OCI-LY1 (cell line): ENCODE data around the gene ALX4.

ENCODE experiments used
- H2AFZ ChIP-seq: fragments of 200-600 bp; sonication (generic), shearing (Covaris generic); 2 replicates; pipeline ENCODE4 v1.6.0; 2014; ENCODE audit warnings: antibody characterized with exemption, mild to moderate bottlenecking, low read length
- H3F3A ChIP-seq: fragments of 200-600 bp; sonication (generic), shearing (Covaris generic); 2 replicates; pipeline ENCODE4 v1.6.0; 2014; ENCODE audit warnings: mild to moderate bottlenecking, antibody characterized with exemption, low read length, moderate library complexity; ENCODE audit not compliant: insufficient read depth
- H3K27ac ChIP-seq: fragments of 200-600 bp; sonication (generic); 2 replicates; pipeline ENCODE4 v1.5.1; 2014; ENCODE audit warnings: low read length, mixed run types, mild to moderate bottlenecking, low read depth; ENCODE audit not compliant: poor library complexity, severe bottlenecking
- H3K27me3 ChIP-seq: fragments of 200-600 bp; sonication (generic); 2 replicates; pipeline ENCODE4 v1.6.0; 2014; ENCODE audit warnings: antibody characterized with exemption, mild to moderate bottlenecking, low read length, moderate library complexity; ENCODE audit not compliant: insufficient read depth
- H3K36me3 ChIP-seq: fragments of 200-600 bp; sonication (generic); 2 replicates; pipeline ENCODE4 v1.6.1; 2014; ENCODE audit warnings: mild to moderate bottlenecking, antibody characterized with exemption, low read length, moderate library complexity, mixed read lengths; ENCODE audit not compliant: insufficient read depth
- H3K4me1 ChIP-seq: fragments of 200-600 bp; sonication (generic); 2 replicates; pipeline ENCODE4 v1.5.1; 2014; ENCODE audit warnings: mild to moderate bottlenecking, low read length, moderate library complexity; ENCODE audit not compliant: insufficient read depth, severe bottlenecking
- H3K4me2 ChIP-seq: fragments of 200-600 bp; sonication (generic), shearing (Covaris generic); 2 replicates; pipeline ENCODE4 v1.6.1; 2014; ENCODE audit warnings: low read length
- H3K4me3 ChIP-seq: fragments of 200-600 bp; sonication (generic); 2 replicates; pipeline ENCODE4 v1.5.1; 2014; ENCODE audit warnings: low read length, low read depth, mild to moderate bottlenecking, mixed read lengths; ENCODE audit not compliant: poor library complexity, severe bottlenecking
- H3K79me2 ChIP-seq: fragments of 200-600 bp; shearing (Covaris generic); 2 replicates; pipeline ENCODE4 v1.6.1; 2016; ENCODE audit warnings: mixed run types, low read length, mixed read lengths; ENCODE audit not compliant: insufficient read depth
- H3K9ac ChIP-seq: fragments of 200-600 bp; sonication (generic), shearing (Covaris generic); 2 replicates; pipeline ENCODE4 v1.6.1; 2014; ENCODE audit warnings: mild to moderate bottlenecking, low read length, mixed read lengths
- H3K9me2 ChIP-seq: fragments of 200-600 bp; sonication (generic), shearing (Covaris generic); 2 replicates; pipeline ENCODE4 v1.6.1; 2014; ENCODE audit warnings: low read depth, mild to moderate bottlenecking, low read length, mixed read lengths
- H3K9me3 ChIP-seq: fragments of 200-600 bp; shearing (Covaris generic); 2 replicates; pipeline ENCODE4 v1.6.1; 2014; ENCODE audit warnings: low read length, mixed read lengths
- H4K20me1 ChIP-seq: fragments of 200-600 bp; sonication (generic), shearing (Covaris generic); 2 replicates; pipeline ENCODE4 v1.6.0; 2016; ENCODE audit warnings: mild to moderate bottlenecking, low read length; ENCODE audit not compliant: insufficient read depth
- EZH2 ChIP-seq: fragments of 200-600 bp; sonication (generic), shearing (Covaris generic); IDR thresholded peaks from 2 replicates; pipeline ENCODE4 v1.8.0; 2017; ENCODE audit warnings: borderline replicate concordance, mixed run types, mild to moderate bottlenecking, antibody characterized with exemption, low read length, moderate library complexity, mixed read lengths
- TF ChIP-seq, protein P1 (sequence below): fragments of 200-600 bp; sonication (generic), shearing (Covaris generic); IDR thresholded peaks from 2 replicates; pipeline ENCODE4 v1.5.1; 2017; ENCODE audit warnings: mild to moderate bottlenecking, antibody characterized with exemption, low read length, moderate library complexity, mixed read lengths

The ALX4 gene

DNA sequence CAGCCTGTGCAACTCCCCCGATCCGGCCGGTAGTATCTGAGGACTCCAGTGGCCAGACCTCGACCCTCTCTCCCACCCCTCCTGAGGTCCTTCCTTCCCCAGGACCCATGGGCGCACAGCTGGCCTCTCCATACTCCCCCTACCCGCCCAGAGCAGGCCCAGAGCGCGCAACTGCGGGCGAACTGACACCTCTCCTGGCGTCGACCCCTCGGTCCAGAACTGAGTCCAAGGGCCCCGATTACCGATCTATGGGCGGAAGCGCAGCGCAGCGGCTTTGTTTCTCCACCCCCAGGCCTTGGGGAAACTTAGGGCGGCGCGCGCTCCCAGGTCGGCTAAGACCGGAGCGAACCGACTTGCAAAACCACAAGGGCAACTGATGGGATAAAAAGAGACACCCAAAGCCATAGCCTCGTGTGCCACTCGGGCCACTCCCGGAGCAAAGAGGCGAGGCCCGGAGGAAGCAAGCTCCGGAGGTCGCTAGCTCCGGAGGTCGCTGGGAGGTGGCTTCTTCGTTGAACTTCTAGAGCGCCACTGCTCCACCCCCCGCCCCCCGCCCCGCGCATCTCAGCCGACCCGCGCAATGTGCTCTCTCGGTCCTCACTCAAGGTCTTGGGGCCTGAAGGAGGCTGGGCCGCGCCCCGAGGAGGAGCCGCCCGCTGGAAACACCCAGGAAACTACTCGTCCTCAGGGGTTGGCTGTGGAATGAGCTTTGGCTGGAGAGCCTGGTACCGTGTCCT, 9.8 kb upstream of the ALX4 start:
- Histone ChIP-seq H3K36me3 (no peaks in the 10 kb centered on the region), H3K9ac (no peak overlapping the region), H3K9me3 (no peaks in the 10 kb centered on the region), H3K4me1 (no peaks in the 10 kb centered on the region), H4K20me1 (no peaks in the 10 kb centered on the region), H3K27ac (no peak overlapping the region), H3F3A (no peaks in the 10 kb centered on the region), H3K79me2 (no peaks in the 10 kb centered on the region), H3K27me3 (no peaks in the 10 kb centered on the region), H3K4me3 (no peak overlapping the region), H3K9me2 (no peaks in the 10 kb centered on the region), H3K4me2 (no peak overlapping the region), H2AFZ (no peak overlapping the region)
- TF ChIP-seq, protein P1, sequence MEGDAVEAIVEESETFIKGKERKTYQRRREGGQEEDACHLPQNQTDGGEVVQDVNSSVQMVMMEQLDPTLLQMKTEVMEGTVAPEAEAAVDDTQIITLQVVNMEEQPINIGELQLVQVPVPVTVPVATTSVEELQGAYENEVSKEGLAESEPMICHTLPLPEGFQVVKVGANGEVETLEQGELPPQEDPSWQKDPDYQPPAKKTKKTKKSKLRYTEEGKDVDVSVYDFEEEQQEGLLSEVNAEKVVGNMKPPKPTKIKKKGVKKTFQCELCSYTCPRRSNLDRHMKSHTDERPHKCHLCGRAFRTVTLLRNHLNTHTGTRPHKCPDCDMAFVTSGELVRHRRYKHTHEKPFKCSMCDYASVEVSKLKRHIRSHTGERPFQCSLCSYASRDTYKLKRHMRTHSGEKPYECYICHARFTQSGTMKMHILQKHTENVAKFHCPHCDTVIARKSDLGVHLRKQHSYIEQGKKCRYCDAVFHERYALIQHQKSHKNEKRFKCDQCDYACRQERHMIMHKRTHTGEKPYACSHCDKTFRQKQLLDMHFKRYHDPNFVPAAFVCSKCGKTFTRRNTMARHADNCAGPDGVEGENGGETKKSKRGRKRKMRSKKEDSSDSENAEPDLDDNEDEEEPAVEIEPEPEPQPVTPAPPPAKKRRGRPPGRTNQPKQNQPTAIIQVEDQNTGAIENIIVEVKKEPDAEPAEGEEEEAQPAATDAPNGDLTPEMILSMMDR, result no peak
- no peak for TF ChIP-seq EZH2

DNA sequence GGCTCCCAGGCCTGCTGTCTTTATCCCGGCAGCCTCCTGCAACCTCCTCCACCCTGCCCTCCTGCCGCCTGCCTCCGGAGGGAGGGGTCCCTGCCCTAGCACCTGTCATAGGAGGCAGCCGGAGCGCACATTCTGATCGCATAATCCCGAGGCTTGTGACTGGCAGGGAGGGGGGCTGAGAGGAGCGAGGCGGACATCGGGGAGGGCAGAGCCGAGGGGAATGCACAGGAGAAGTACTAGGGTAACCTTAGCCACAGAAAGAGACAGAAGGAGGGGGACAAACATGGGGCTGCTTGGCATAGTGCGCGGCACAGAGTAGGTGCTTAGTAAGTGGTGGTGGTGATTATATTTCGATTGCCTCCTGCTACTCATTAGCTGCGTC, 9.2 kb upstream of the ALX4 start:
- Histone ChIP-seq H3K79me2 (no peaks in the 10 kb centered on the region), H3K27me3 (no peaks in the 10 kb centered on the region), H3K4me3 (no peak overlapping the region), H3K27ac (no peak overlapping the region), H3F3A (no peaks in the 10 kb centered on the region), H3K36me3 (no peaks in the 10 kb centered on the region), H2AFZ (no peak overlapping the region), H3K4me2 (no peak overlapping the region), H3K9ac (no peak overlapping the region), H3K9me3 (no peaks in the 10 kb centered on the region), H4K20me1 (no peaks in the 10 kb centered on the region), H3K4me1 (no peaks in the 10 kb centered on the region), H3K9me2 (no peaks in the 10 kb centered on the region)
- no peak for TF ChIP-seq EZH2
- TF ChIP-seq, protein P1, result no peak

DNA sequence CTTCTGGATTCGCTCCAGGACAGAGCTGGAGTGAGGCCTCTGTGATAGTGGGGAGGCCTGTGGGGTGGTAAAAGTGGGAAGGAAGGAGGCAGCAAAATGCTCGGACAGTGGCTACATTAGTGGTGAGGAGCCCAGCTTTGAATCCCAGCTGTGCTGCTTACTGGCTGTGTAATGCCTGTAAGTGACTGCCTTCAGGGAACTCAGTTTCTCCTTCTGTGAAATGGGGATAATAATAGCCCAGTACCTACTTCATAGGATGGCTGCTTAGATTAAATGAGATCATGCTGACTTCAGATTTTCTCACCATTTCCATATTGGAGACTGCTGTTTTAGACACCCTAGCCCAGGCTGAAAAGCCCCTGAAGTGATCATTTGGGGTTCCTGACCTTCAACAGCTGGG, 8.4 kb upstream of the ALX4 start:
- Histone ChIP-seq H3K9me3 (no peaks in the 10 kb centered on the region), H3K36me3 (no peaks in the 10 kb centered on the region), H3K4me2 (no peak overlapping the region), H3K79me2 (no peaks in the 10 kb centered on the region), H3K4me1 (no peaks in the 10 kb centered on the region), H3K4me3 (no peak overlapping the region), H3K27ac (no peak overlapping the region), H2AFZ (no peak overlapping the region), H3K9me2 (no peaks in the 10 kb centered on the region), H3K9ac (no peak overlapping the region), H4K20me1 (no peaks in the 10 kb centered on the region), H3K27me3 (no peaks in the 10 kb centered on the region), H3F3A (no peaks in the 10 kb centered on the region)
- TF ChIP-seq, protein P1, result no peak
- TF ChIP-seq EZH2, result no peak
